ENCODE results near the gene SOX10. TPM values are rescaled to one million over a fixed set of nuclear protein-coding genes. Genes with fewer than 3 reads are reported as not detected.

The SOX10 gene
- total RNA-seq, 1 experiment from 2014 or later = not detected

DNA sequence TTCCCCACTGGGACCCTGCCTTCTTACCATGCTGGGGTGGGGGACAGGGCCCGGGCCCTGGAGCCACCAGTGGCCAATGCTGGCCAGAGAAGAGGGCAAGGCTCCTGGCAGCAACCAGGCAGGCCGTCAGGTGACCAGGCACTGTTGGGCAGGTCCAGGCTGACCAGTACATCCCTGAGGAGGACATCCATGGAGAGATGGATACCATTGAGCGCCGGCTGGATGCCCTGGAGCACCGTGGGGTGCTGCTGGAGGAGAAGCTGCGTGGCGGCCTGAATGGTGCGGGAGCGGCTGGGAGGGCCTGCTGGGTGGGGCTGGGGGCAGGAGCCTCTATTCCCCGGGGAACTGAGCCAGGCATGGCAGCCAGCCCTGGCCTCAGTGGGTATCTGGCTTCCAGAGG, 52.0 kb downstream of the SOX10 start:
- Histone ChIP-seq H3K27ac (ENCODE audit: low read depth, low read length) (no peak overlapping the region), H3K79me2 (ENCODE audit: insufficient read depth, low read length) (no peaks in the 10 kb centered on the region), H3K4me2 (ENCODE audit: low read length) (no peak overlapping the region), H3K36me3 (ENCODE audit: control insufficient read depth in 1 of 2, insufficient read depth in 2 of 2, low read length in 2 of 2) (peaks cover 8 to 11% of the 10 kb centered on the region in 2 experiments; a peak in 2 of 4 replicates), H2AFZ (ENCODE audit: low read depth, low read length, poor library complexity, severe bottlenecking) (no peak overlapping the region), H3K9me2 (ENCODE audit: insufficient read depth) (no peaks in the 10 kb centered on the region), H4K20me1 (ENCODE audit: insufficient read depth) (no peaks in the 10 kb centered on the region), H3K9ac (ENCODE audit: low read length) (no peak overlapping the region), H3K4me3 (replicated peaks in 1 of 2; ENCODE audit: low read depth in 1 of 2, low read length in 2 of 2) (no peak overlapping the region), H3K9me3 (ENCODE audit: control insufficient read depth in 1 of 2, insufficient read depth in 1 of 2, low read depth in 1 of 2, low read length in 2 of 2) (no peaks in the 10 kb centered on the region), H3K27me3 (ENCODE audit: insufficient read depth, low read length) (no peaks in the 10 kb centered on the region), H3K4me1 (ENCODE audit: control insufficient read depth in 1 of 2, insufficient read depth in 2 of 2, low read length in 2 of 2) (peaks cover 13 to 18% of the 10 kb centered on the region in 2 experiments)
- DNase-seq (ENCODE audit: low read depth, low spot score) (no peak), ATAC-seq (no peak)
- BruUV-seq (replicated peaks) = no TSS peak
- intact Hi-C loops (cut with micrococcal nuclease) = loop anchor here (10.0 kb wide), 1 partner anchor 48 kb away; no protein-coding TSS in a partner anchor
- POLR2A ChIA-PET = no interaction called here
- CTCF ChIA-PET = interaction anchor here (2.2 kb wide), 1 partner anchor 69 kb away, joined by 6 read pairs; no protein-coding TSS in a partner anchor
- TF ChIP-seq, protein P1, sequence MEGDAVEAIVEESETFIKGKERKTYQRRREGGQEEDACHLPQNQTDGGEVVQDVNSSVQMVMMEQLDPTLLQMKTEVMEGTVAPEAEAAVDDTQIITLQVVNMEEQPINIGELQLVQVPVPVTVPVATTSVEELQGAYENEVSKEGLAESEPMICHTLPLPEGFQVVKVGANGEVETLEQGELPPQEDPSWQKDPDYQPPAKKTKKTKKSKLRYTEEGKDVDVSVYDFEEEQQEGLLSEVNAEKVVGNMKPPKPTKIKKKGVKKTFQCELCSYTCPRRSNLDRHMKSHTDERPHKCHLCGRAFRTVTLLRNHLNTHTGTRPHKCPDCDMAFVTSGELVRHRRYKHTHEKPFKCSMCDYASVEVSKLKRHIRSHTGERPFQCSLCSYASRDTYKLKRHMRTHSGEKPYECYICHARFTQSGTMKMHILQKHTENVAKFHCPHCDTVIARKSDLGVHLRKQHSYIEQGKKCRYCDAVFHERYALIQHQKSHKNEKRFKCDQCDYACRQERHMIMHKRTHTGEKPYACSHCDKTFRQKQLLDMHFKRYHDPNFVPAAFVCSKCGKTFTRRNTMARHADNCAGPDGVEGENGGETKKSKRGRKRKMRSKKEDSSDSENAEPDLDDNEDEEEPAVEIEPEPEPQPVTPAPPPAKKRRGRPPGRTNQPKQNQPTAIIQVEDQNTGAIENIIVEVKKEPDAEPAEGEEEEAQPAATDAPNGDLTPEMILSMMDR (IDR thresholded peaks at IDR 0.05 in 2 of 3, conservative IDR thresholded peaks at IDR 0.05 in 1 of 3; ENCODE audit: borderline replicate concordance in 1 of 3, insufficient read depth in 1 of 3, low read depth in 2 of 3, low read length in 2 of 3) = no peak
- TF ChIP-seq, protein P2, sequence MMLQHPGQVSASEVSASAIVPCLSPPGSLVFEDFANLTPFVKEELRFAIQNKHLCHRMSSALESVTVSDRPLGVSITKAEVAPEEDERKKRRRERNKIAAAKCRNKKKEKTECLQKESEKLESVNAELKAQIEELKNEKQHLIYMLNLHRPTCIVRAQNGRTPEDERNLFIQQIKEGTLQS (IDR thresholded peaks at IDR 0.05) = no peak
- TF ChIP-seq CEBPB (IDR thresholded peaks at IDR 0.05; ENCODE audit: low read depth) = no peak
- no peak for TF ChIP-seq EZH2 (IDR thresholded peaks at IDR 0.05)
- no peak for TF ChIP-seq FOSL1 (IDR thresholded peaks at IDR 0.05; ENCODE audit: low read depth)
- no peak for TF ChIP-seq JUND (IDR thresholded peaks at IDR 0.05)
- no peak for TF ChIP-seq ELF1 (IDR thresholded peaks at IDR 0.05; ENCODE audit: borderline replicate concordance, low read depth)
- TF ChIP-seq POLR2A (IDR thresholded peaks at IDR 0.05; ENCODE audit: borderline replicate concordance, extremely low read depth, insufficient read depth, insufficient read length) = no peak
- TF ChIP-seq, protein P3, sequence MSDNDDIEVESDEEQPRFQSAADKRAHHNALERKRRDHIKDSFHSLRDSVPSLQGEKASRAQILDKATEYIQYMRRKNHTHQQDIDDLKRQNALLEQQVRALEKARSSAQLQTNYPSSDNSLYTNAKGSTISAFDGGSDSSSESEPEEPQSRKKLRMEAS (IDR thresholded peaks at IDR 0.05) = no peak
- TF ChIP-seq TCF7L2 (IDR thresholded peaks at IDR 0.05; ENCODE audit: borderline replicate concordance, extremely low read depth, insufficient read depth, insufficient read length) = no peak
- TF ChIP-seq, protein P4, sequence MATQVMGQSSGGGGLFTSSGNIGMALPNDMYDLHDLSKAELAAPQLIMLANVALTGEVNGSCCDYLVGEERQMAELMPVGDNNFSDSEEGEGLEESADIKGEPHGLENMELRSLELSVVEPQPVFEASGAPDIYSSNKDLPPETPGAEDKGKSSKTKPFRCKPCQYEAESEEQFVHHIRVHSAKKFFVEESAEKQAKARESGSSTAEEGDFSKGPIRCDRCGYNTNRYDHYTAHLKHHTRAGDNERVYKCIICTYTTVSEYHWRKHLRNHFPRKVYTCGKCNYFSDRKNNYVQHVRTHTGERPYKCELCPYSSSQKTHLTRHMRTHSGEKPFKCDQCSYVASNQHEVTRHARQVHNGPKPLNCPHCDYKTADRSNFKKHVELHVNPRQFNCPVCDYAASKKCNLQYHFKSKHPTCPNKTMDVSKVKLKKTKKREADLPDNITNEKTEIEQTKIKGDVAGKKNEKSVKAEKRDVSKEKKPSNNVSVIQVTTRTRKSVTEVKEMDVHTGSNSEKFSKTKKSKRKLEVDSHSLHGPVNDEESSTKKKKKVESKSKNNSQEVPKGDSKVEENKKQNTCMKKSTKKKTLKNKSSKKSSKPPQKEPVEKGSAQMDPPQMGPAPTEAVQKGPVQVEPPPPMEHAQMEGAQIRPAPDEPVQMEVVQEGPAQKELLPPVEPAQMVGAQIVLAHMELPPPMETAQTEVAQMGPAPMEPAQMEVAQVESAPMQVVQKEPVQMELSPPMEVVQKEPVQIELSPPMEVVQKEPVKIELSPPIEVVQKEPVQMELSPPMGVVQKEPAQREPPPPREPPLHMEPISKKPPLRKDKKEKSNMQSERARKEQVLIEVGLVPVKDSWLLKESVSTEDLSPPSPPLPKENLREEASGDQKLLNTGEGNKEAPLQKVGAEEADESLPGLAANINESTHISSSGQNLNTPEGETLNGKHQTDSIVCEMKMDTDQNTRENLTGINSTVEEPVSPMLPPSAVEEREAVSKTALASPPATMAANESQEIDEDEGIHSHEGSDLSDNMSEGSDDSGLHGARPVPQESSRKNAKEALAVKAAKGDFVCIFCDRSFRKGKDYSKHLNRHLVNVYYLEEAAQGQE (IDR thresholded peaks at IDR 0.05; ENCODE audit: low read depth) = no peak
- no peak for TF ChIP-seq EZH2phosphoT487 (IDR thresholded peaks at IDR 0.05; ENCODE audit: borderline replicate concordance)
- TF ChIP-seq POLR2AphosphoS5 (IDR thresholded peaks at IDR 0.05; ENCODE audit: low read depth, low read length) = no peak
- no peak for TF ChIP-seq CBX3 (IDR thresholded peaks at IDR 0.05; ENCODE audit: low read depth)
- RAD21 ChIA-PET (ENCODE audit: low non-redundant PET in 1 of 2, low total read pairs in 2 of 2, uncharacterized antibody in 2 of 2, unreplicated experiment in 2 of 2) = no interaction called here
